CD8-positive, alpha-beta memory T cell (primary cell): ENCODE results near the gene MPV17. TPM values are rescaled to one million over a fixed set of nuclear protein-coding genes. Genes with fewer than 3 reads are reported as not detected.
"Not testable (repeated sequence)": the region's sequence is repeated elsewhere in the genome, so short reads cannot be mapped to it uniquely, and the experiment has no call there.

ENCODE experiments used
- CTCF ChIA-PET: fragments of 350-600 bp; sonication (Branson Sonifier 250); formaldehyde crosslinking; loops from one replicate; lab custom pipeline; 2021; ENCODE audit warnings: antibody characterized with exemption; lab: Charles Lee
- POLR2A ChIA-PET: fragments of 350-600 bp; sonication (Branson Sonifier 250); formaldehyde crosslinking; loops from one replicate; lab custom pipeline; 2021; ENCODE audit warnings: antibody characterized with exemption; lab: Charles Lee
- DNase-seq, 5 donors: peaks; one replicate each; pipeline versions ENCODE4 v3.0.0 to v3.0.0-alpha.2; 2020 to 2022; ENCODE audit warnings: mixed read lengths in 1 of 5
- H3K27ac ChIP-seq: one replicate; pipeline ENCODE4 v1.7.0; 2013; ENCODE audit warnings: low read depth, mild to moderate bottlenecking, low read length, moderate library complexity
- H3K27me3 ChIP-seq: 2 replicates; pipeline ENCODE4 v1.7.0; 2013; ENCODE audit warnings: low read length, mild to moderate bottlenecking; ENCODE audit not compliant: insufficient read depth, poor library complexity, severe bottlenecking
- H3K36me3 ChIP-seq: 2 replicates; pipeline ENCODE4 v1.7.0; 2013; ENCODE audit warnings: mild to moderate bottlenecking, low read length, moderate library complexity; ENCODE audit not compliant: insufficient read depth
- H3K4me1 ChIP-seq: 2 replicates; pipeline ENCODE4 v1.7.0; 2013; ENCODE audit warnings: mild to moderate bottlenecking, low read length, moderate library complexity; ENCODE audit not compliant: insufficient read depth
- H3K4me3 ChIP-seq: 2 replicates; pipeline ENCODE4 v1.7.0; 2013; ENCODE audit warnings: mild to moderate bottlenecking, low read length
- H3K9me3 ChIP-seq: 2 replicates; pipeline ENCODE4 v1.7.0; 2013; ENCODE audit warnings: mild to moderate bottlenecking, low read length
- H3K27ac Mint-ChIP-seq, 8 donors: one replicate each; pipeline ENCODE4 v1.8.0; 2020 to 2021; ENCODE audit warnings: mixed read lengths in 8 of 8, mild to moderate bottlenecking in 6 of 8, inconsistent platforms in 3 of 8, moderate library complexity in 3 of 8
- H3K27me3 Mint-ChIP-seq, 2 donors: one replicate each; pipeline ENCODE4 v1.8.0; 2020 to 2021; ENCODE audit warnings: mixed read lengths in 2 of 2, mild to moderate bottlenecking in 1 of 2, moderate library complexity in 1 of 2
- H3K36me3 Mint-ChIP-seq, 3 donors: one replicate each; pipeline ENCODE4 v1.8.0; 2020 to 2021; ENCODE audit warnings: mixed read lengths in 3 of 3, inconsistent platforms in 1 of 3, mild to moderate bottlenecking in 1 of 3
- H3K4me1 Mint-ChIP-seq, 3 donors: one replicate each; pipeline ENCODE4 v1.8.0; 2020 to 2021; ENCODE audit warnings: mixed read lengths in 3 of 3, inconsistent platforms in 1 of 3, mild to moderate bottlenecking in 1 of 3
- H3K4me3 Mint-ChIP-seq, 7 donors: one replicate each; pipeline ENCODE4 v1.8.0; 2020 to 2021; ENCODE audit warnings: mixed read lengths in 7 of 7, mild to moderate bottlenecking in 6 of 7, moderate library complexity in 4 of 7, inconsistent platforms in 2 of 7
- H3K9me3 Mint-ChIP-seq, 5 donors: one replicate each; pipeline ENCODE4 v1.8.0; 2020 to 2022; ENCODE audit warnings: mixed read lengths in 5 of 5, mild to moderate bottlenecking in 3 of 5, moderate library complexity in 2 of 5, inconsistent platforms in 1 of 5
- polyA plus RNA-seq: library from polyadenylated mRNA; unstranded; fragments of 300-500 nt; fragmentation: Illumina TruSeq; gene quantifications from one replicate; pipeline ENCODE4 v1.2.3, GENCODE V29; 2021
- total RNA-seq, 2 experiments: library from RNA; stranded (reverse); gene quantifications; one replicate each; pipeline ENCODE4 v1.2.3, GENCODE V29; 2021

MPV17 gene
- total and polyA plus RNA-seq, 3 experiments from 2014 or later = 85.9 to 118 (median 86.4) TPM

DNA sequence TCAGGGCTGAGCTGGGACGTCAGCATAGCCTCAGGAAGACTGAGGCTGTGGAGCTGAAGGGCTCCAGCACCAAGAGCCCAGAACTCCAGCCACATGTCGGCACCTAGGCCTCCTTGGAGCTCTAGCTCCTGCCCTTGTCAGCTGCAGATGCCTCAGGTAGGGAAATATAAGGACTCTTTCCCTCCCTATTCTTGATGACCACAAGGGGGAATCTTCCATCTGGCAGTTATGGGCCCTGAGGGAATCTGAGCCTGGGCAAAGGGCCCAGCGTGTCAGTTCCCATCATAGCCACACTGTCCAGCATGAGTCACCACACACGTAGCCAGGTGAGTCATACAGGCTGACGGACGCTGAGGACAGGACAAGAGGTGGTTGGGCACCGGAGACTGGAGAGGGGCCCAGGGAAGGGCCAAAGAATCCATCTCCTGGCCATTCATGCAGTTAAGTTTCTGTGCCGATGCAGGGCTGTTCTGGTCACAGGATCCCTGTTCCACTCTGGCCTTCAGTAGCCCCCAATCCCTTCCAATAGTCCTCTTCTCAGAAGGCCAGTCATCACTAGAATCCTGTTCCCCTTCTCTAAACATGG, 1.8 kb downstream of the MPV17 start:
- POLR2A ChIA-PET = no interaction called here
- Mint-ChIP-seq H3K9me3 (no peaks in the 10 kb centered on the region), H3K27ac (peak overlapping the region in 2 of 8 donors; percentile 42 to 94), H3K4me3 (peak overlapping the region in 3 of 7 donors; percentile 32 to 97 (median 44)), H3K4me1 (peaks cover 19 to 36% (median 21%) of the 10 kb centered on the region in 3 donors), H3K36me3 (peaks cover 0 to 30% (median 6%) of the 10 kb centered on the region in 3 donors), H3K27me3 (no peaks in the 10 kb centered on the region)
- CTCF ChIA-PET = interaction anchor here (0.6 to 5.9 kb wide), 4 partner anchors 17 to 363 kb away, joined by 3 to 27 read pairs (median 5); partner anchors contain the start of genes EIF2B4 and SNX17
- no peak for DNase-seq
- Histone ChIP-seq H3K27ac (no peak overlapping the region), H3K9me3 (no peaks in the 10 kb centered on the region), H3K4me1 (peaks cover 15% of the 10 kb centered on the region), H3K27me3 (no peaks in the 10 kb centered on the region), H3K36me3 (no peaks in the 10 kb centered on the region), H3K4me3 (no peak overlapping the region)

DNA sequence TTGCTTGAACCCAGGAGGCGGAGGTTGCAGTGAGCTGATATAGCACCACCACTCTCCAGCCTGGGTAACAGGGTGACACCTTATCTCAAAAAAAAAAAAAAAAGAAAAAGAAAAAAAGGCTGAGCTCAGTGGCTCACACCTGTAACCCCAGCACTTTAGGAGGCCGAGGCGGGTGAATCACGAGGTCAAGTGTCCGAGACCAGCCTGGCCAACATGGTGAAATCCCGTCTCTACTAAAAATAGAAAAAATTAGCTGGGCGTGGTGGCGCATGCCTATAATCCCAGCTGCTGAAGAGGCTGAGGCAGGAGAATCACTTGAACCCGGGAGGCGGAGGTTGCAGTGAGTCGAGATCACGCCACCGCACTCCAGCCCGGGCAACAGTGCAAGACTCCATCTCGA, 3.1 kb downstream of the MPV17 start:
- Mint-ChIP-seq H3K4me1 (peaks cover 19 to 36% (median 21%) of the 10 kb centered on the region in 3 donors), H3K36me3 (peaks cover 0 to 27% (median 2%) of the 10 kb centered on the region in 3 donors)
- not testable (repeated sequence) for H3K4me3 Mint-ChIP-seq, H3K9me3 Mint-ChIP-seq, DNase-seq, H3K9me3 ChIP-seq, H3K27ac ChIP-seq, H3K4me3 ChIP-seq, H3K27ac Mint-ChIP-seq, H3K27me3 ChIP-seq, H3K27me3 Mint-ChIP-seq, H3K36me3 ChIP-seq
- peaks cover 15% of the 10 kb centered on the region for H3K4me1 ChIP-seq
- CTCF ChIA-PET = interaction anchor here (5.9 kb wide), 1 partner anchor 16 kb away, joined by 27 read pairs; no protein-coding TSS in a partner anchor
- POLR2A ChIA-PET = interaction anchor here (0.7 kb wide), 2 partner anchors 351 to 1619 kb away, joined by 4 to 5 read pairs; no protein-coding TSS in a partner anchor

DNA sequence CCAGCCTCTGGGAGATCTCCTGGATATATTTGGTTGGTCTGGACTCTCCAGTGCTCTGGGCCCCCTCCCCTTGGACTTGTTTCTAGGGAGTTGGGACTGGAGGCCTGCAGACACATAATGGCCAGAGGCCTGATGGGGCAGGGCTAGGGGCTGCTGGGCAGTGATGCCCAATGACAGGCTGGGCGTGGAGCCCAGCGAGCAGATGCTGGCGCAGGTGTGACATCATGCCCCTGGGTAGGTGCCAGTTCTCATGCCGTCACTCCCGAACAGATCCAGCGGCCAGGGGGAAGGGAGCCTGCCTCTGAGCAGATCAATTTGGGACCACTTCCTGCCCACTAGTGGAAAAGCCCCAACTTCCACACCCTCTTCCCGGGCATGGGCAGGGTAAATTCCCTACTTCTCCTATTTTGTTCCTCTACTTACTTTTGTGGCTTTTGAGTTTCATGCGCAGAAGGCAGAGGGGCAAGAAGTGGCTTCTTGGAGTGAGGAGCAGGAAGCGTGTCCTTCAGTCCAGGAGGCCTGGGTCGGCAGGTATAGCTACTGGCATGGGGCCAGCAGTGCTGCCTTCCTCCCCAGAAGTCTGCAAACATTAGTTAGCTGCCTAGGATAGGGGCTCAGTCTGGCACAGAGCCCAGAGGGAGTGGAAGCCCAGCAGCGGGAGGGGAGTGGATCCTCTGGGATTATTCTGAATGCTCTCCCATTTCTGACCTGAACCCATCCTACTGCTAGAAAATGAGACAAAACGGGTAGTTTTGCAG, 6.1 kb downstream of the MPV17 start:
- peaks cover 3% of the 10 kb centered on the region for H3K36me3 ChIP-seq
- Mint-ChIP-seq H3K36me3 (peaks cover 5 to 25% (median 6%) of the 10 kb centered on the region in 3 donors), H3K4me1 (peaks cover 4 to 11% (median 6%) of the 10 kb centered on the region in 3 donors), H3K9me3 (no peaks in the 10 kb centered on the region), H3K27ac (no peak overlapping the region), H3K27me3 (no peaks in the 10 kb centered on the region), H3K4me3 (no peak overlapping the region)
- no peak overlapping the region for H3K27ac ChIP-seq
- CTCF ChIA-PET = interaction anchor here (3.3 kb wide), 1 partner anchor 13 kb away, joined by 16 read pairs; no protein-coding TSS in a partner anchor
- peaks cover 2% of the 10 kb centered on the region for H3K4me1 ChIP-seq
- no peaks in the 10 kb centered on the region for H3K9me3 ChIP-seq
- H3K4me3 ChIP-seq = no peak overlapping the region
- no peak for DNase-seq
- no peaks in the 10 kb centered on the region for H3K27me3 ChIP-seq
- POLR2A ChIA-PET = no interaction called here

DNA sequence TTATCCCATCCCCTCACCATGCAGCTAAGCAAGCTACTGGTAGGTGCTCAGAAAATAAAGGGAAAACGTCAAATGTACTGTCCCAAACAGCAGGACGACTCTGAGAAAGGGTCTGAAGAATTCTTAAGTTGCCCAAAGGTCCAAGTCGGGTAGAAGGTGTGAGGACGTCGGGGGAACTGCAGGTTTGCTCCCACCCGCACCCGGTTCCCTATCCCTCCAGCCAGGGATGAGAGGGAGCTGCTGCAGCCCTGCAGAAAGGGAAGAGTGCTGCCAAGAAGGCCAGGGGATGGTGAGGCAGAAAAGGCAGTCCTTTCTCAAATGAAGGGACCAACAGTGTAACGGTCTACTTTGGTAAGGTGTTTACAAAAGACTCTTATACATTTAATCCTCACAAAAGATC, 7.8 kb downstream of the MPV17 start:
- Histone ChIP-seq H3K9me3 (no peaks in the 10 kb centered on the region), H3K36me3 (peaks cover 8% of the 10 kb centered on the region), H3K4me1 (no peaks in the 10 kb centered on the region), H3K27ac (no peak overlapping the region), H3K4me3 (no peak overlapping the region), H3K27me3 (no peaks in the 10 kb centered on the region)
- H3K27me3 Mint-ChIP-seq = no peaks in the 10 kb centered on the region
- no peaks in the 10 kb centered on the region for H3K9me3 Mint-ChIP-seq
- CTCF ChIA-PET = interaction anchor here (3.3 kb wide), 1 partner anchor 11 kb away, joined by 16 read pairs; no protein-coding TSS in a partner anchor
- DNase-seq = no peak
- POLR2A ChIA-PET = no interaction called here
- H3K4me1 Mint-ChIP-seq = peaks cover 0 to 1% (median 0%) of the 10 kb centered on the region in 3 donors
- peaks cover 5 to 27% (median 7%) of the 10 kb centered on the region in 3 donors for H3K36me3 Mint-ChIP-seq
- no peak overlapping the region for H3K27ac Mint-ChIP-seq
- H3K4me3 Mint-ChIP-seq = no peak overlapping the region

DNA sequence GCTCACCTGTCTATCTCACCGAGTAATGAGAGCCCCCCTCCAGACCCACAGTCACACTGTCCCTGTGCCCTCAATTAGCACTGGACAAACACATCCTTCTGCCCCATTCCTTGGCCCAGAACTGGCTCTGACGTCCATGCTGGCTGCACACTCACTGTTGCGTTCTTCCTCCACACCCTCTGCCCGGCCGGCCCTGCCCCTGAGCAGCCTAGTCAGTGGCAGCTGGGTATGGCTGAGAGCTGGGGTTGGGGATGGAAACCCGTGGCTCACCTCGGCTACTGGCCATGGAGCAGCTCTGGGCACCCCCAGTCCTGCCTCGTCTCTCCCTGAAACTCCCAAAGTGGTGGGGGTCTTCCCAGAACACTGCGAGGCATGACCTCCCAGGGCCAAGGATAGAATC, 8.2 kb downstream of the MPV17 start:
- H3K4me1 ChIP-seq = no peaks in the 10 kb centered on the region
- Mint-ChIP-seq H3K36me3 (peaks cover 7 to 29% (median 8%) of the 10 kb centered on the region in 3 donors), H3K4me1 (peaks cover 0 to 1% (median 0%) of the 10 kb centered on the region in 3 donors), H3K27me3 (peaks cover 0 to 1% of the 10 kb centered on the region in 2 donors), H3K9me3 (no peaks in the 10 kb centered on the region), H3K27ac (peak overlapping the region in 1 of 8 donors; percentile 30), H3K4me3 (no peak overlapping the region)
- no peak for DNase-seq
- no peak overlapping the region for H3K27ac ChIP-seq
- no peaks in the 10 kb centered on the region for H3K9me3 ChIP-seq
- H3K4me3 ChIP-seq = no peak overlapping the region
- POLR2A ChIA-PET = no interaction called here
- H3K27me3 ChIP-seq = no peaks in the 10 kb centered on the region
- CTCF ChIA-PET = interaction anchor here (3.3 kb wide), 1 partner anchor 11 kb away, joined by 16 read pairs; no protein-coding TSS in a partner anchor
- peaks cover 8% of the 10 kb centered on the region for H3K36me3 ChIP-seq

- H3K27me3 ChIP-seq = no peaks in the 10 kb centered on the region
- H3K4me1 Mint-ChIP-seq = peaks cover 0 to 1% (median 0%) of the 10 kb centered on the region in 3 donors
- peaks cover 12 to 34% (median 13%) of the 10 kb centered on the region in 3 donors for H3K36me3 Mint-ChIP-seq
- H3K4me3 ChIP-seq = no peak overlapping the region
- DNase-seq = no peak
- H3K4me1 ChIP-seq = no peaks in the 10 kb centered on the region
- H3K27ac ChIP-seq = no peak overlapping the region
- H3K27me3 Mint-ChIP-seq = peaks cover 3 to 6% of the 10 kb centered on the region in 2 donors
- CTCF ChIA-PET = interaction anchor here (3.3 kb wide), 1 partner anchor 10 kb away, joined by 16 read pairs; no protein-coding TSS in a partner anchor
- H3K4me3 Mint-ChIP-seq = no peak overlapping the region
- H3K27ac Mint-ChIP-seq = peak overlapping the region in 1 of 8 donors; percentile 30
- no peaks in the 10 kb centered on the region for H3K9me3 ChIP-seq
- no peaks in the 10 kb centered on the region for H3K9me3 Mint-ChIP-seq
- H3K36me3 ChIP-seq = peaks cover 8% of the 10 kb centered on the region
- POLR2A ChIA-PET = interaction anchor here (0.6 kb wide), 1 partner anchor 198 kb away, joined by 4 read pairs; no protein-coding TSS in a partner anchor
Observed at GRCh38 chr2:27313882-27314645, 8.8 kb downstream of the MPV17 start.

DNA sequence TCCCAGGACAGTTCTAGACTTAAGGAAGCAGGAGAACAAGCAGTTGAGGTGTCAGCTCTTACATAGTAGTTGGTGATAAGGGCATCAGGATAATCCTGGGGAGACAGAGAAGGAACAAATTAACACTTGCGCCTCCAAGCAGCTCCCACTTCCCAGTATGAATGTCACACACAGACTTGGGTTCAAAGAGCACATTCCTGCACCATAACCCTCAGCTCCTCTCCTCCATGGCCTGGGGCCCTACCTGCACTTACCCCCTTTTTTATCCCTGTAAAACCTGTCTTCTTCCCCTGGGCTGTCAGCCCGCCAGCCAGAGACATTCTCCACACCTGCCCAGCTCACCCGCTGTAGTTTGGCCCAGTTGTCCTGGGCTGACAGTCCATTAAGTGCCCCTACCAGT, 10.7 kb downstream of the MPV17 start:
- no peak for DNase-seq
- Mint-ChIP-seq H3K9me3 (no peaks in the 10 kb centered on the region), H3K27me3 (peaks cover 3 to 10% of the 10 kb centered on the region in 2 donors), H3K4me1 (peaks cover 0 to 4% (median 1%) of the 10 kb centered on the region in 3 donors), H3K4me3 (no peak overlapping the region), H3K36me3 (peaks cover 12 to 35% (median 16%) of the 10 kb centered on the region in 3 donors), H3K27ac (no peak overlapping the region)
- H3K36me3 ChIP-seq = peaks cover 8% of the 10 kb centered on the region
- H3K9me3 ChIP-seq = no peaks in the 10 kb centered on the region
- H3K4me3 ChIP-seq = no peak overlapping the region
- ChIA-PET POLR2A (no interaction called here), CTCF (interaction anchor here (2.7 kb wide), 1 partner anchor 9 kb away, joined by 15 read pairs; no protein-coding TSS in a partner anchor)
- no peaks in the 10 kb centered on the region for H3K4me1 ChIP-seq
- H3K27me3 ChIP-seq = no peaks in the 10 kb centered on the region
- no peak overlapping the region for H3K27ac ChIP-seq
